Left ventricle myocardium superior (tissue), 1 donor: ENCODE measurements around the gene SFMBT2. TPM values are rescaled to one million over a fixed set of nuclear protein-coding genes. Genes with fewer than 3 reads are reported as not detected.
A peak's percentile ranks its signal among the peaks of the same experiment; 100 is the strongest.
"Not testable (repeated sequence)": the region's sequence is repeated elsewhere in the genome, so short reads cannot be mapped to it uniquely, and the experiment has no call there.

Source experiments
- ATAC-seq: fragments of 200-7000 bp; cut with Tn5 transposase; one replicate; pipeline ENCODE4 v1.9.1; 2020; ENCODE audit warnings: mild to moderate bottlenecking, moderate library complexity
- DNase-seq: peaks from one replicate; pipeline ENCODE4 v3.0.0-alpha.2; 2020
- intact Hi-C: fragments of 100-400 bp; cut with micrococcal nuclease; formaldehyde crosslinking; loops from one replicate; pipeline ENCODE4 v1.11.0; 2022
- total RNA-seq: library from RNA; stranded (reverse); fragmentation: NEBNext Ultra II Directional; extraction: Animal tissue kit (Norgen Biotek cat#: 25700); gene quantifications from one replicate; pipeline ENCODE4 v1.2.1, GENCODE V29; 2021
- donor health status: DM: no; HTN: yes; CAD: no; lungs with severe emphysema.

SFMBT2 gene
- total RNA-seq, 1 donor from 2014 or later: 11.0 TPM

DNA sequence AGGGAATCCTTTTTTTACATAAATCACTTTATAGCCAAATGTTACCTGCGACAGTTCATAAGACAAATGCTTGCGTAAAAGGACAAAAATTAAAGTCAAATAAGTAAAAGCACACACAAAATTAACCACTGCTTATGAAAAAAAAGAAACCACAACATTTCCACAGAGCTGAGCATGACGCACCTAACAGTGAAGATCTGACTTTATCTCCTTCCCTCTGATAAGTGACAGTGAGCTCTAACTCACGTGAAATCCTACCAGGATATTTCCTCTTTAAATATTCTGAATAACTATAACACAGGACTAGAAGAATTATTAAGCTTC is 225.5 kb downstream of the SFMBT2 start:
- ATAC-seq (no peak), DNase-seq (no peak)
- intact Hi-C loops: no loop called here

DNA sequence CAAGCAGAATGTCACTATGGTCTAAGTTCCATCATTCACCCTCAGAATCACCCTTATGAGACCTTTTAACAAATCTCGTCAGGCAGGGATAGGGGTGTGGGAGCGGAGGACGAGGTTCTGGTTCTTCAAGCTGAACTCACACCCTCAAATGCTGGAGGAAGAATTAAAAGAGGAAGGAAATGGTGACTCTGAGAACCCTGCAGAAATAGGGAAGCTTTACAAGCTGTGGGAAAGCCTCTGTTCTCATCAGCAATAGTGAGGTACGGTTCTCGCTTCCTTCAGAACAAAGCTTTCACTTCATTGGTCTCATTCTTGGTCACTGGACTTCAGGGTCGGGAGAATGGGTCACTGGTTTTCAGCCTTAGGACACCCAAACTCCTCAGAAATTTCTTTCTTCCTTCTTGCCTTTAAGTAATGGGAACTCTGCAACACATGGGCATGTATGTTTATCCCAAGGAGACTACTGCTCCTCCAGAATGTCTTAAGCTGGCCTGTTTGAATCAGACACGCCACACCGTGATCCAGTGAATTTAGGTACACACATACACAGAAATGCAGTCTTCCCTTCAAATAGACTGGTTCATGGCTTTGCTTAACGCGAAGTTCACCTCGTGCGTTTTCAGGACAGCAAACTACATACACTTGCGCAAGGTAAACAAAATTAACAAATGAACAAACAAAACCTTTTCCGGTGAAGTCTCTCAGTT is 226.0 kb downstream of the SFMBT2 start:
- no peak for DNase-seq
- peak; percentile 61 for ATAC-seq
- intact Hi-C loops: no loop called here

DNA sequence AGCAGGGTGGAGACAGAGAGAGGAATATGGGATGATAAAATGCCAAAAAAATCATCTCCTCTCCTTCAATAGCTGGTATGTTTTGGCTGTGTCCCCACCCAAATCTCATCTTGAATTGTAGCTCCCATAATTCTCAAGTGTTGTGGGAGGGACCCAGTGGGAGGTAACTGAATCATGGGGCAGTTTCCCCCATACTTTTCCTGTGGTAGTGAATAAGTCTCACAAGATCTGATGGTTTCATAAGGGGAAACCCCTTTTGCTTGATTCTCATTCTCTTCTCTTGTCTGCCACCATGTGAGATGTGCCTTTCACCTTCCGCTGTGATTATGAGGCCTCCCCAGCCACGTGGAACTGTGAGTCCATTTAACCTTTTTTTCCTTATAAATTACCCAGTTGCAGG is 226.7 kb downstream of the SFMBT2 start:
- ATAC-seq, DNase-seq, intact Hi-C loops: not testable (repeated sequence)

DNA sequence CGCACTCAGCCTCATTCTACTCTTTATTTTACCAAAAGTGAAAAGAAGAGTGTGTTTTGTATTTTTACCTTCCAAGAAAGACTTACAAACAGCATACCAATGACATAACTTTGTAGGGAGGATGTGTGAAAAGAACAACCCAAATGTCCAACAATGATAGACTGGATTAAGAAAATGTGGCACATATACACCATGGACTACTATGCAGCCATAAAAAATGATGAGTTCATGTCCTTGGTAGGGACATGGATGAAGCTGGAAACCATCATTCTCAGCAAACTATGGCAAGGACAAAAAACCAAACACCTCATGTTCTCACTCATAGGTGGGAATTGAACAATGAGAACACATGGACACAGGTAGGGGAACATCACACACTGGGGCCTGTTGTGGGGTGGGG is 228.5 kb downstream of the SFMBT2 start:
- ATAC-seq, intact Hi-C loops, DNase-seq: not testable (repeated sequence)

DNA sequence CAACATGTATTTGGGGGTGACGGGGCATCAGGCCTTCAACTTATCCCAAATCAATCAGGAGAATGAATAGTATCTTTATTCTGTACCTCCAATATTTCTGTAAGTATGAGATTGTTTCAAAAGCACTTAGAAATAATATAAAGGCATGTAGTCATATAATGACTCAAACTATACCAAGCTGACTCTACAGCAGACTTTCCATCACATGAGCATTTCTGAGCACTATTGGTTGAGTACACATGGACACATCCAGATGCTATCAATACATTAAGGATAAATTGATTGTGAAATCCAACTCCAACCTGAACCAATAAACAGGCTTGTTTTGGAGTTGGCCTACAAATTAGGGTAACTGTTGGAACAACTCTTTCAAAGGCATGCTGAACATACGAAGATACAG is 229.4 kb downstream of the SFMBT2 start:
- intact Hi-C loops: no loop called here
- ATAC-seq (no peak), DNase-seq (no peak)

DNA sequence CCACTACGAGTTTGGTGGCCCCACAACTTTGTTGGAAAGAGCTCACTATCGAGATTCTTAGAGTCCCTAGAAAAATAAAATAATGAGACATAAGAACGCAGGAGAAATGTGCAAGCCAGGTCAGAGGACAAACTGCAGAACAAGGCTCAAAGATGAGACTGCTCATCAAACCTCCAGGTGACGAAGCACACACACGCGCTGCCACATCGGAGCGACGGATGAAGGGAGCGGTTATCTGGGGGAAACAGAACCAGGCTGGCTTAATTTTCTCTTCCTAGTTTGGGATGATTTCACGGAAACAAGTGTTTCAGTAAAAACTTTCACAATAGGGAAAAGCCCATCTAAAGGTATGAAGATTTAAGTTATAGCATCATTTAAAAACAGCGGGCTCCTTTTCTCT is 231.3 kb downstream of the SFMBT2 start:
- intact Hi-C loops: no loop called here
- no peak for DNase-seq
- ATAC-seq: no peak

DNA sequence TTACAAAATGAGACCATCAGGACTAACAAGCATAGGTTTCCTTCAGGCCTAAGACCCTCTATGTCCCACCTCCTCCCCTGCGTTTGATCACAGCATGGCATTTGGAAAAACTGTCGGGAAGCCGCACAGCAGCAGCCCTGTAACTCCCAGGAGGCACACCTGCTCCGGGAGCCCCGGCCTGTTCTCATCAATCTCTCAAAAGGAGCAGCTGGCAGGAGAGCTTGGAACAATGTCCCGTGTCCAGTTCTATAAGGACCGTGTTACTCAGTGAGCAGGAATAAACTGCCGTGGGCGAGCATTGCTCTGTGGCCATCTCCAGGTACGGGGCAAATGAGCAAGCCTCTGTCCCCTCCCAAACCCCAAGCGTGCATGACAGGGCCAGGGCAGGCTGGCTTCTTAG is 236.9 kb downstream of the SFMBT2 start:
- ATAC-seq: no peak
- intact Hi-C loops: no loop called here

DNA sequence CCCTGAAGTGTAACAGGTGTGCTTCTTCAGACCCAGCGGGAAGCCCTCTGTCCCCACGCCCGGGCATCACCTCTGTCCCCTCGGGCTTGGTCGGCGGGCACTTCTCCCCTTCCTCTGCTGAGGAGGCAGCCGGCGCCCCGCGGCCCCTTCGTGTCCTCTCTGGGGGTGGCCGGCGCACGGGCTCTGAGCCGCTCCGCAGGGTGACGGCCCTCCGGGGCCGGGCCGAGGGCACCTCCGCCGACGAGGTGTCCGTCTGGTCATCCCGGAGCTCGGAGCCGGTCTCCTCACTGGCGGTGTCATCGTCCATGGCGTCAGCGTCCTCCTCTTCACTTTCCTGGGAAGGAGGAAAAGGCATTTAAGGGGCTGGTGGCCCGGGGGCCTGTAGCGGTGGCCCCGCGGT is 239.0 kb downstream of the SFMBT2 start:
- intact Hi-C loops: no loop called here
- ATAC-seq (no peak), DNase-seq (no peak)

More for the DNA sequence above, 236.9 kb downstream of the SFMBT2 start:
- DNase-seq: no peak

DNA sequence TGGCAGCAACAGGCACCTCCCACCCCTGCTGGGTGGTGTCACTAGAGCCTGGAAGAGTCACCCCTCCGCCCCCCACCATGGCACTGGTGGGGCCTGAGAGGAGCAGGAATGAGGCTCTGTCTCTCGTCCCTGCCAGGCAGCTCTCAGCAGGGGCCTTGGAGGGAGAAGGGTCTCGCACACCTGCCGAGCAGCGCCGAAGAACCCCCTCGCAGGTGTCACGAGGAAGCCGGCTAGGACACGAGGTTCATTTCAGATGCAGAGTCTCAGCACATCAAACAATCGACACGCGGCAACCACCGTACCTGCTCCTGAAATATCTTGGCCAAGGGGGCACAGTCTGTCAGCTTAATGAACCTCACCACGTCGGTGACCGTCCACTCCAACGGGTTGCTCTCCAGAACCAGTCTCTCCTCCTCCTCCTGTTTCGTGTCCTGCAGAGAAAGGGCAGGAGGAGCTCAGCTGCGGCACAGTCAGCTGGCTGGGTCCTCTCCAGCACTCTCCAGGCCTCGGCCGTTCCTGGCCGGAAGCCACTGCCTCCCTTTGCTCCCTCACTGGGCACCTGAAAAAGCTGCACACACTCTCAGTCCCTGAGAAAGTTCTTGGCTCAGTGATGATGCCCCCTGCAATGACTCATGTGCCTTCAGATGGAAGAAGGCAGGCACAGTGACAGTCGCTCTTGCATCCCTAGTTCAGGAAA is 240.1 kb downstream of the SFMBT2 start:
- intact Hi-C loops: no loop called here
- peak; percentile 96 for ATAC-seq
- peak; percentile 69 for DNase-seq

DNA sequence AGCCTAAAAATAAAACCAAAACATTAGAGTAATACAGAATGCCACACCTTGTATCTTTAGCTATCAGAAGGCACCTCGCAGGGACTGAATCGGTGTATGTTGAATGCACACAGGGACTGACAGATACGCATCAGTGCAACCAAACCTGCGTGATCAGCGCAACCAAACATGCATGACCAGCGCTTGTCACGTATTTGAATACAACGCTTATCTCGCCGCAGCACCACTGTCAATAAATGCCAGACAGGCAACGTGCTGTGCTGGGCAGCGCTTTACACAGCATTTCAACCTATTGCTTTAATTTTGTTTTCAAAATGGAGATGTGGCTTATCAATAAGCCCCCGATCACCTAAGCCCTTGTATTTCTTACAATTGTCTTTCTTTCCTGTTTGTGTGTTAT is 242.4 kb downstream of the SFMBT2 start:
- DNase-seq (no peak), ATAC-seq (no peak)
- intact Hi-C loops: no loop called here

DNA sequence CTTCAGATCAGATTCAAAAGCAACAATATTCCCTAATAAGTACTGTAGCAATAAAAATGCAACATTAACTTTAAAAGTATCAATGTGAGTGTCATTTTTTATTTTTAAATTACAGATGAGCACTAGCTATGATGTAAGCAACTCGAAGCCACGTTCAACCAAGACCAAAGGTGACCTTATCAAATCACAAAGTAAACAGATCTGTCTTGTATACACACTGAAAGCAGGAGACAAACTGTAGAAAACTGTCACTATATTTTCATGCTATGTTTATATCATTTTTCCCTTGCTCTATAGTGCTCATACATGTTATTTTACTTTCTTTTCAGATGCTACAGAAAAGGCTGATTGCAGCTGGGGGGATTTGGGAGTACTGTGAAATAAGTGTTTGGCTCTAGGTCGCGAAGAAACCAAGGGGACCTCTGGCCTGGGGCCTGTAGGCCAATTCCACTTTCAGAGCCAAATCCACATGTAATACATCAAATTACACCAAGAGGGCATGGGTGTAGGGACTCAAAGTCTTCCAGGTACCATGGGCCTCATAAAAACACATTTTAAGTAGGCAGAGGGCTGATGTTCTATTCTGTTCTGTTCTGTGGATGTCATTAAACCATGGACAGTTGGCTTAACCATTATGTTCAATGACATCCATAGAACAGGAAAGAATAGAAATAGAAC is 245.2 kb downstream of the SFMBT2 start:
- ATAC-seq (no peak), DNase-seq (no peak)

DNA sequence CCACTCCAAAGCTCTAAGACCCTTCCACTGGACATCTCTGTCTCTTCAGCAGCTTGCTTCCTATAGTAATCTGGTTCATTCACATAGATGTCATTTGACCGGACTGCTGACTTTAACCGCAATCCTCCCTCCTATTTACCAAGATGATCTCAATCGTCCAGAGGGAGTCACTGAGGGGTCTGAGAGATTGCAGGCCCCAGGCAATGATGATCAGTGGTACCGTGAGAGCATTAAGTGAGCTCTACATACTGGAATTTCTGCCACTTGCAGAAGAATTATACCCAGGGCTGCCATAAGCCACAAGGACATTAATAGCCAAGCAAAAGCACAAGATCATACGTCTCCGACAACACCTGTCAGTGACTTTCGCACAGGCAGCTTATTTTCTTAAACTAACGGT is 245.9 kb downstream of the SFMBT2 start:
- DNase-seq (no peak), ATAC-seq (no peak)
- intact Hi-C loops: no loop called here

More for the DNA sequence above, 245.2 kb downstream of the SFMBT2 start:
- intact Hi-C loops: no loop called here

DNA sequence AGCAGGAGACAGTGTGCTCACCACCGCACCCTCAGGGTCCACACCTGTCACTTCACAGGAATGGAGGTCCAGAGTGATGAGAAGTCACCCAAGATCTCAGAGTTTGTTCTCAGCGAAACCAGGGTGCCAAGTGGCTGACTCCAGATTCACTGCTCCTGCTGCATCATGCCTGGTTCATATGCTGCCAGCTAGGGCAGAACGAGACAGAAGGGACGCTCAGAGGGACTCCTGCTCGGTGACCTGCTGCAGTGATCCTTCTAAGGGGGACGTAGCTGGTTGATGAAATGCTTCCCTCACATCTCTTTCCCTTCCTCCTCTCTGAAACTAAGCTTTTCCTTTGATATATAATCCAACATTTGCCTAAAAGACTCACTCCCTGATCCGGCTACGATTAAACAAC is 248.5 kb downstream of the SFMBT2 start:
- ATAC-seq (peak; percentile 10), DNase-seq (no peak)
- intact Hi-C loops: no loop called here

DNA sequence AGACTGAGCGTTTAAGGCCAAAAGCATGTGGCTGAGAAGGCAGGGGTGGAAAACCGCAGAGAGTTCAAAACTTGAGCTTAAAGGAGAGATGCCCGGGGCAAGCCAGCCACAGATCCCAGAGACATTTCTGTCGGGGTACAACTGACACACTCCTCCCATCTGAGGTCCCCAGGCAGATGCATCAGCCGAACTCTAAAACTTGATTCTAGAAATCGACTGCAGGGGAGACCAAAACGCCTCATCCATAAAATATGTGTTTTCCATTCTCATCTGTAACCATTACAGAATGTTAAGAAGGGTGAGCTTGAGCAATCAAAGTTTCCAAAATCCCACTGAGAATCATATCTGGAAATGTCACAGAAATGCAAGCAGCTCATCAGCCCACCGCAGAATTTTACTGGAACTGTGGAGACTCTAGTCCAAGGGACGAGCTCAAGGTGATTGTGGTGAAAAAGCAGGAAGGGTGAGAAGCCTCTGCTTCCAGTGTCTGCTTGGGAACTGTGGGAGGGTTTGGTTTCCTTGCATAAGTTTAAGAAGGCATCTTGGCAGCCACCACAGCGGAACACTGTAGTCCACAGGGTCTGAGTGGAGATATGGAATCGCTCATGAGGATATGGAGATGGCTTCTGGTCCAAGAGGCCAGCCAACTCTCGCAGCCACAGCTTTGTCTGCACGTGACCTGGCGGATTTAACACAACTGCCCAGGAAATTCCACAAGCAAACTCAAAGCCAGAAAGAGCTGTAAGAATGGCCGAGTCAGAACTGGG is 249.2 kb downstream of the SFMBT2 start:
- DNase-seq: peak; percentile 66
- peak; percentile 91 for ATAC-seq
- intact Hi-C loops: no loop called here

DNA sequence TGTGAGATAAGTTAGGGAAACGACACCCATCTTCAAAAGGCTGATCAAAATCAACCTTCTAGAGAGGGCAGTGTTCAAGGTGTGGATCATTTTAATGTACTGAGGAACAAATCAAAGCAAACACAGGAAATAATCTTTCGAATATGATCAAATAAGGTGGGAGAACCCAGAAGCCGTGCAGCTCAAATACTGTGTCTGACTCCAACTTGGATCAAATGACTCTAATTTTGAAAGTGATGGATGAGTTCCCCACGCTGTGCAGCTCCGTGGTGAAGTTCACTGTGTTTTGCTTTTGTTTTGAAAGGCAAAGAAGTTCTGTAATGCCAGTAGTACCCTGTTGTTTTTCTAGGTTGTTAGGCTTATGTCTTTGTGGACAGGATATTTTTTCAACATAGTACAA is 250.9 kb downstream of the SFMBT2 start:
- intact Hi-C loops: no loop called here
- ATAC-seq (no peak), DNase-seq (no peak)

DNA sequence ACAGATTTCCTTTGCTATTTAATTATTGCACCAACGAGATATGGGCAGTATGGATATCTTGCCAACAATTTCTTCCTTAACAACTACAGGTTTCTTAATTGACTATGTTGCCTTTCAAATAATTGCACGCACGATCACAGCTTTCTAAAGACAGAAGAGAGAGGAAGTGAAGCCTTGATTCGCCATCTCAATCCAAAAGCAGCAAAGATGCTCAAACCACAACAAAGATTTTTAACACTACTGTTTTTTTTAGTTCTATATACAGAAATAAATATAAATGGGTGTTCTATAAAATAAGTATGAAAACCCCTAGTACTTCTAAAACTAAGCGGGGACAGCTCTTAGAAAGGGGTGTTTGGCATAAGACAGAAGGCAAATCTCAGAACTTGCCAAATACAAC is 251.3 kb downstream of the SFMBT2 start:
- ATAC-seq (no peak), DNase-seq (no peak)
- intact Hi-C loops: no loop called here

DNA sequence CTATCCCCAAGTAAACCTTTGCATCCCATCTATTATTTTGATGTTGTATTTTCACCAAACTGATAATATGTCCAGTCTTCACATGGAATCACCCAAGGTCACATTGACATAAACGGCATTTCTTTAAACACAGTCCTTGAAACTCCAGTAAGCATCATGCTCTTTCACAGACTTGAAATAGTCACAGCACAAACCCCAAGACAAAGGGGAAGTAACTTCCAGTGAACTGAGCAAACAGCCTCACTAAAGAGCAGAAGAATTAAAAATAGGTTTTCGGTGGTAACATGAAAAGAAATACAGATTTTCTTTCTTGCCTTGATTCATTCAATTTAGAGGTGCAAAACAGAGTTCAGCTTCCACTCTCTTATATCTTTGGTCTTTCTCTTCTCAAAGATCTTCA is 253.7 kb downstream of the SFMBT2 start:
- intact Hi-C loops: no loop called here
- DNase-seq: no peak
- ATAC-seq: no peak

DNA sequence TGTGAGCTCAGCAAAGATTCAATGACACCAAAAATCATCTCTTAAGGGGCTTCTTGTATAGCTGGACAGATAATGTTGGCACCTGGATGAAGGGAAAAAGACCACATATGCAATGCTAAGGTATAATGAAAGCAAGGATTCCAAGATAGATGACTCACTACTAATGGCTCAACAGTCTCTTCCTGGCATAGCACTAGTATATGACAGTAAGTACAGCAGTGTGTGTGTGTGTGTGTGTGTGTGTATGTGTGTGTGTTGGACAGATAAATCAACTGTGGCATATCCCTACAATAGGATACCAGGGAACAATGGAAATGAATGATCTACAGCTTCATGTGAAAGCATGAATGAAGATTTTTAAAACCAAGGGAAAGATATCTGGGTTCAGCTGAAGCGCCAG is 257.1 kb downstream of the SFMBT2 start:
- ATAC-seq: no peak
- DNase-seq: no peak
- intact Hi-C loops: no loop called here

DNA sequence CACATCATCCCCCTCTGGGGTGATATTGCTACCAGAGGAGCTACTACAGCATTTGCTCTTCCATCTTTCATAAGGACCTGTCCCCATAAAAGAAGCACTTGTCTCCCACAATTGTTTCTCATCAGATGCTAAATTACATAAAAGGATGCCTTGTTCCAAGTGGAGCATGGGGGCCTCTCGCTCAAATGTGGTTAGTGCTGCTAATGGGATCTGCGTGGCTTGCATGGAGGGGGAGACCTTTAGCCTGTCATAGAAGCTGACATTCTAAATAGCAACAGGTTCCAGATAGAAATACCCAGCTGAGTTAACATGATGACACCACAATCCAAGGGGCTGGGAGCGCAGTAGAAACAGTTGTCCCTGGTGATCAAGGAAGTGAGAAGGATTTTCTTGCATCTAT is 257.9 kb downstream of the SFMBT2 start:
- DNase-seq: no peak
- intact Hi-C loops: no loop called here
- ATAC-seq: no peak

DNA sequence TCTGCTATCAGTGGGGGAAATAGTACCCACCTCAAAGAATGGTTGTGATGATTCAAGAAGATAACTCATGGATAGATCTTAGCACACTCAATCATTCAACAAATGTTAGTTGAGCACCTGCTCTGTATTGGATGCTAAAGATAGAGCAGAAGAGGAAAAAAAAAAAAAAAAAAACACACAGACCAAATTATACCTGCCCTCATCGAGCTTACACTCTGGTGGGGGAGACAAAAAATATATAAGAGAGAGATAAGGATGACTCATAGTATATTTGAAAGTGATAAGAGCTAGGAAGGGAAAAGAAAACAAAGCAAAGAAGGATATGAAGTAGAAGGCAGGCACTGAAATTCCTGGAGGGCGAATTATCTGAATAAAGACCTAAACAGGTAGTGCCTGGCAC is 258.5 kb downstream of the SFMBT2 start:
- intact Hi-C loops: no loop called here
- DNase-seq (no peak), ATAC-seq (no peak)
